Measurements from ENCODE around the gene STXBP3. TPM values are rescaled to one million over a fixed set of nuclear protein-coding genes. Genes with fewer than 3 reads are reported as not detected.

Gene STXBP3
- total and polyA plus RNA-seq, 2 donors = 36.7 to 118 TPM

DNA sequence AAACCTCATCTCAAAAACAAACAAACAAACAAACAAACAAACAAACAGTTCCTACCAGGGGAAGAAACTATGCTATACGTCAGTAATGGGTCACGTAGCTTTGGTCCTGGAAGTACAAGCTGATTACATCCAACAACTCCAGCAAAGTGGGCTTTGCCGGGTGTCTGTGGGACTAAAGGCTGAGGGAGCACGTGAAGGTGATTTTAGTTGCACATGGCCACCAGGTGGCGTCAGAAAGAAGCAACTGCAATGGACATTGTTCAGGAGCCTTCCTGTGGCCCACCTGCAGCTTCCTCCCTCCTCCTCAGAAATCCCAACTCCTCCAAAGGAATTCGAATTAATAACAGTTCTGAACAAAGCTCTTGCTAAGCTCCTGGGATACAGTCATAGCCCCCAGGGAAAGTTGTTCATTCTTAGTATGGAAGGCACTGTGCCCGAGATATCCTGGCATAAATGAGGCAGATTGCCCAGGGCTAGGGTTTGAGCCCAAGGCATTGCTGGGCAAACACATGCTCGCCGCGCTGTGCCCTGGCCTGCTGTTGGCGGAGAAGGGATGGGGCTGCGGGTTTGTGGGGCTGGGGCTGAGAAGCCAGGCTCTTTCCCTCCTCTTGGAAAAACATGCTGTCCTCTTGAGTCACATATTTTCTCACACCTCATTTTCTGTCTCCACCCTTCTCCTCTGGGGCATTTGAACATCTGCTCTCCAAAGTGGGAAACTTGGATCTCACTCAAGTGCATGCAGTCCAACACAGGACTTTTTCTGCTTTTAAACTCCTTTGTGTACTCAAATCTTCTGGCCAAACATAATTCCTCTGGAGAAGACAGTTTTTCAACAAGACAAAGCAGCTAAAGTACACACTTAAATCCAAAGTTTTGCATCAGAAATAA, 81.8 kb downstream of the STXBP3 start:
- H3K4me3 ChIP-seq (ENCODE audit: low read depth, low read length) = no peak overlapping the region
- 26% methylated on average over 12 of the region's 12 CpGs for WGBS
- DNase-seq (ENCODE audit: extremely low spot score) = no peak
- H3K4me1 ChIP-seq (ENCODE audit: insufficient read depth) = no peaks in the 10 kb centered on the region
- H3K36me3 ChIP-seq (ENCODE audit: insufficient read depth) = no peaks in the 10 kb centered on the region
- H3K27ac ChIP-seq (ENCODE audit: low read depth) = peak overlapping the region; percentile 35

- Histone ChIP-seq H3K4me1 (ENCODE audit: insufficient read depth) (no peaks in the 10 kb centered on the region), H3K4me3 (ENCODE audit: low read depth, low read length) (no peak overlapping the region), H3K36me3 (ENCODE audit: insufficient read depth) (no peaks in the 10 kb centered on the region), H3K27ac (ENCODE audit: low read depth) (no peak overlapping the region)
- no peak for DNase-seq (ENCODE audit: extremely low spot score)
- WGBS = 85% methylated on average over 6 of the region's 6 CpGs
Measured at GRCh38 chr1:108829498-108829916, 83.0 kb downstream of the STXBP3 start.

GRCh38 chr1:108830119-108831008, 83.9 kb downstream of the STXBP3 start:
- 36% methylated on average over 20 of the region's 20 CpGs for WGBS
- H3K4me1 ChIP-seq (ENCODE audit: insufficient read depth) = no peaks in the 10 kb centered on the region
- H3K27ac ChIP-seq (ENCODE audit: low read depth) = peak overlapping the region; percentile 81
- no peaks in the 10 kb centered on the region for H3K36me3 ChIP-seq (ENCODE audit: insufficient read depth)
- DNase-seq (ENCODE audit: extremely low spot score) = no peak
- H3K4me3 ChIP-seq (ENCODE audit: low read depth, low read length) = no peak overlapping the region

GRCh38 chr1:108831225-108831624, 84.8 kb downstream of the STXBP3 start:
- DNase-seq (ENCODE audit: extremely low spot score) = no peak
- Histone ChIP-seq H3K27ac (ENCODE audit: low read depth) (peak overlapping the region; percentile 76), H3K36me3 (ENCODE audit: insufficient read depth) (no peaks in the 10 kb centered on the region), H3K4me3 (ENCODE audit: low read depth, low read length) (no peak overlapping the region), H3K4me1 (ENCODE audit: insufficient read depth) (no peaks in the 10 kb centered on the region)
- WGBS = 35% methylated on average over 2 of the region's 2 CpGs

- WGBS = 100% methylated on average over 2 of the region's 2 CpGs
- H3K36me3 ChIP-seq (ENCODE audit: insufficient read depth) = no peaks in the 10 kb centered on the region
- no peak overlapping the region for H3K4me3 ChIP-seq (ENCODE audit: low read depth, low read length)
- H3K4me1 ChIP-seq (ENCODE audit: insufficient read depth) = no peaks in the 10 kb centered on the region
- no peak for DNase-seq (ENCODE audit: extremely low spot score)
- no peak overlapping the region for H3K27ac ChIP-seq (ENCODE audit: low read depth)
Measured at GRCh38 chr1:108832929-108833328, 86.5 kb downstream of the STXBP3 start.

DNA sequence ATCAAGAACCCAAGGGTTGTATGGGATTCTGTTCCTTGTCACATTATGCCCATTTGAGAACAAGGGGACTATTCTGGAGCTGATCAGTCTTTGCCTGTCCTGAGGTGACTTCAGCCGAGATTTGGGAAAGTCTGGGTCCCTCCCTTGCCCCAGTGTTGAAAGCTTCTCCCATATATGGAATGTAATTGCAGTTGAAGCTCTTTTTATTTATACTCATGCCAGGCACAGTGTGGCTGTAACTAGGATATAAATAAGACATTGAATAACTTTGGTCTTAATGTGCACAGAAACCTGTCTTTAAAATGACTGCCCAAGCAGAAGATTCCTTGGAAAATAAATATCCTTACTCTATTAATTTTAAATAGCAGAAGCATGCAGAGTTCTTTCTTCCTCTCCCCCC, 95.2 kb downstream of the STXBP3 start:
- no peak for DNase-seq (ENCODE audit: extremely low spot score)
- Histone ChIP-seq H3K4me3 (ENCODE audit: low read depth, low read length) (no peak overlapping the region), H3K27ac (ENCODE audit: low read depth) (no peak overlapping the region), H3K4me1 (ENCODE audit: insufficient read depth) (no peaks in the 10 kb centered on the region), H3K36me3 (ENCODE audit: insufficient read depth) (no peaks in the 10 kb centered on the region)
- WGBS = 21% methylated on average over 1 of the region's 1 CpG

GRCh38 chr1:108842525-108843181, 96.2 kb downstream of the STXBP3 start:
- Histone ChIP-seq H3K4me1 (ENCODE audit: insufficient read depth) (no peaks in the 10 kb centered on the region), H3K36me3 (ENCODE audit: insufficient read depth) (no peaks in the 10 kb centered on the region), H3K27ac (ENCODE audit: low read depth) (no peak overlapping the region), H3K4me3 (ENCODE audit: low read depth, low read length) (no peak overlapping the region)
- 81% methylated on average over 3 of the region's 3 CpGs for WGBS
- DNase-seq (ENCODE audit: extremely low spot score) = no peak

- H3K4me1 ChIP-seq (ENCODE audit: insufficient read depth) = no peaks in the 10 kb centered on the region
- no peaks in the 10 kb centered on the region for H3K36me3 ChIP-seq (ENCODE audit: insufficient read depth)
- no peak for DNase-seq (ENCODE audit: extremely low spot score)
- H3K4me3 ChIP-seq (ENCODE audit: low read depth, low read length) = no peak overlapping the region
- 75% methylated on average over 3 of the region's 3 CpGs for WGBS
- no peak overlapping the region for H3K27ac ChIP-seq (ENCODE audit: low read depth)
Measured at GRCh38 chr1:108843390-108844137, 97.1 kb downstream of the STXBP3 start.

DNA sequence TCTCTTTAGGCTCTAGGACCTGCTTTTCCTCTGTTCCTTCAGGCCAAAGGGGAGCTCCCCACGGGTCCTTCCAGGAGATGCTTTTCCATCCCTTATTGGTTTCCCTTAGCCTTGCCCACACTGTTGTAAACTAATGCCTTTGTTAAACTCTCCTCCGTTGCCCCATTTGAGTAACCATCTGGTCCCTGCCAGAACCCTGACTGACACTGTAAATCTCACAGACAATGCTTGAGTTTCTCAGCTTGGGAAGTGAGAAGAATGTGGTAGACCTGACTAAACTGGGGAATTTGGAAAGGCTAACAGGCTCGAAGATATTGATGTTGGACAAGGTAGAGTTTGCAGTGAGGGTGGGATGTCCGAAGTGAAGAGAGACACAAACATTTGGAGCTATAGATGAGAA, 99.0 kb downstream of the STXBP3 start:
- H3K36me3 ChIP-seq (ENCODE audit: insufficient read depth) = no peaks in the 10 kb centered on the region
- no peak overlapping the region for H3K4me3 ChIP-seq (ENCODE audit: low read depth, low read length)
- no peak overlapping the region for H3K27ac ChIP-seq (ENCODE audit: low read depth)
- no peaks in the 10 kb centered on the region for H3K4me1 ChIP-seq (ENCODE audit: insufficient read depth)
- no peak for DNase-seq (ENCODE audit: extremely low spot score)
- 75% methylated on average over 4 of the region's 4 CpGs for WGBS

- no peak for DNase-seq (ENCODE audit: extremely low spot score)
Measured at GRCh38 chr1:108845991-108846390, 99.5 kb downstream of the STXBP3 start.

DNA sequence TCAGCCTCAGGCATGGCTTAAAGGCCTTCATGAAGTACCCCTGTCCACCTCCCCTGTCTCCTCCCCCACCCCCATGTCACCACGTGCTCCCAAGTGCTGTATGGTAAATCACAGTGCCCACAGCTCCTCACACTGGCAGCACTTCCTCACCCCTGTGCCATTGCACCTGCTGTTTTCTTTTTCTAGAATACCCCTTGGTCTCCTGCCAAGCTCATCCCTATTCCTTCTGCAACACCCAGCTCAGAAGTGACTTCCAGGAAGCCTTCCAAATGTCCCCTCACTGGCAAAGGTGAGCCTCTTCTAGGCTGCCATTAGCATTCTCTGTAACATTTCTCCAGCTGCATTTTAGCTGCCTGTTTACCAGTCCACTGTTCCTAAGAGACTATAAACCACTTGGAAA, 101.0 kb downstream of the STXBP3 start:
- Histone ChIP-seq H3K36me3 (ENCODE audit: insufficient read depth) (no peaks in the 10 kb centered on the region), H3K4me3 (ENCODE audit: low read depth, low read length) (no peak overlapping the region), H3K4me1 (ENCODE audit: insufficient read depth) (no peaks in the 10 kb centered on the region), H3K27ac (ENCODE audit: low read depth) (no peak overlapping the region)
- no peak for DNase-seq (ENCODE audit: extremely low spot score)
- 87% methylated on average over 1 of the region's 1 CpG for WGBS

More at GRCh38 chr1:108845991-108846390, 99.5 kb downstream of the STXBP3 start:
- Histone ChIP-seq H3K27ac (ENCODE audit: low read depth) (no peak overlapping the region), H3K36me3 (ENCODE audit: insufficient read depth) (no peaks in the 10 kb centered on the region), H3K4me3 (ENCODE audit: low read depth, low read length) (no peak overlapping the region), H3K4me1 (ENCODE audit: insufficient read depth) (no peaks in the 10 kb centered on the region)
- WGBS = 85% methylated on average over 6 of the region's 6 CpGs

DNA sequence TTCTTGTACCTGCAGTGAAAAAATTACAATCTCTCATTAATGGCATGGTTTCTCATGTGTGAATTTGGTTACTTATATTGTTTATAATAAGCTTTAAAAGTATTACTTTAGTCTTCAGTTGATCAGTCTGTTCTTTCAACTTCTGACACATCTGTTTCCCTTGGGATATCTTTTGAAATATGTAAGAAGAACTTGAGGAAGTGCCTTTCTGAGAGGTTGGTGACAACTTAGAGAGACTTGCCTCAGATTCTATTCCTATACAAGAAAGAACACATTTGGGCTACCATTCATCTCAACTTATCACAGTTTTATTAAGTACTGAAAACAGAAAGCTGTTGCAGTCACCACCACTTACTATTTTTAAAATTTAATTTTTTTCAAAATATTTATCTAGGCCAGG, 102.3 kb downstream of the STXBP3 start:
- Histone ChIP-seq H3K27ac (ENCODE audit: low read depth) (no peak overlapping the region), H3K4me3 (ENCODE audit: low read depth, low read length) (no peak overlapping the region), H3K36me3 (ENCODE audit: insufficient read depth) (no peaks in the 10 kb centered on the region), H3K4me1 (ENCODE audit: insufficient read depth) (no peaks in the 10 kb centered on the region)
- DNase-seq (ENCODE audit: extremely low spot score) = no peak

DNA sequence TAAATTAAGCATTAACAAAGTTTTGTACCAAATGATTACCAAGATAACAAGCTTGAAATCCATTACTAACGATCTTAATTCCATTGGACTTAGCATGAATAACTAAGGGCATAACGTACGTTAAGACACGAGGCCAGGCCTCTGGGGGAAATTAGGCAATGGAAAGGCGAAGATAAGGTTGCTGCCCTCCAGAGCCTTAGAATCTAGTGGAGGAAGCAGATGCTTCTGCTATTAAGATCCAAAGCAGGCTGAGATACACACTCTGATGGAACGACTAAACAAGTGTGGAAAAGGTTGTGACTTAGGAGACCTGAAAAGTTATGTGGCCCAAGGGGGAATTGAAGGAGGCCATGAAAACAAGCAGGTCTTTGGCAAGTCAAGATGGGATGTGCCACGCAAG, 104.5 kb downstream of the STXBP3 start:
- Histone ChIP-seq H3K36me3 (ENCODE audit: insufficient read depth) (no peaks in the 10 kb centered on the region), H3K27ac (ENCODE audit: low read depth) (no peak overlapping the region), H3K4me3 (ENCODE audit: low read depth, low read length) (no peak overlapping the region), H3K4me1 (ENCODE audit: insufficient read depth) (no peaks in the 10 kb centered on the region)
- no peak for DNase-seq (ENCODE audit: extremely low spot score)
- 93% methylated on average over 7 of the region's 7 CpGs for WGBS
